Upper lobe of left lung (tissue), 6 donors: ENCODE data around the gene CCT6B. TPM values are rescaled to one million over a fixed set of nuclear protein-coding genes. Genes with fewer than 3 reads are reported as not detected.

ENCODE experiments used
- ATAC-seq, 2 donors: fragments of 200-7000 bp; cut with Tn5 transposase; one replicate each; pipeline ENCODE4 v1.9.1; 2022; ENCODE audit warnings: mild to moderate bottlenecking in 2 of 2, moderate library complexity in 2 of 2; ENCODE audit not compliant: low FRiP score in 2 of 2
- DNase-seq, 2 donors: peaks; one replicate each; pipeline ENCODE4 v3.0.0-alpha.2; 2019 to 2020
- H3K27ac ChIP-seq, 4 donors: fragments of 200-600 bp; sonication (generic); one replicate each; pipeline ENCODE4 v1.5.1; 2016 to 2019
- H3K27me3 ChIP-seq, 4 donors: fragments of 200-600 bp; sonication (generic); one replicate each; pipeline ENCODE4 v1.5.1; 2017 to 2019
- H3K36me3 ChIP-seq, 4 donors: fragments of 200-600 bp; sonication (generic); one replicate each; pipeline ENCODE4 v1.5.1; 2016 to 2019
- H3K4me1 ChIP-seq, 4 donors: fragments of 200-600 bp; sonication (generic); one replicate each; pipeline ENCODE4 v1.5.1; 2018 to 2019
- H3K4me3 ChIP-seq, 4 donors: fragments of 200-600 bp; sonication (generic); one replicate each; pipeline ENCODE4 v1.5.1; 2017 to 2019; ENCODE audit warnings: mild to moderate bottlenecking in 2 of 4, moderate library complexity in 1 of 4
- H3K9me3 ChIP-seq, 4 donors: fragments of 200-600 bp; sonication (generic); one replicate each; pipeline ENCODE4 v1.5.1; 2018 to 2019
- EP300 ChIP-seq, 4 donors: sonication (generic); formaldehyde crosslinking; IDR thresholded peaks; one replicate each; pipeline ENCODE4 v1.5.1; 2017; ENCODE audit warnings: antibody characterized with exemption in 4 of 4, control low read depth in 2 of 4
- POLR2A ChIP-seq, 4 donors: fragments of 450-650 bp; IDR thresholded peaks; one replicate each; pipeline ENCODE4 v1.5.1; 2016 to 2017; ENCODE audit warnings: antibody characterized with exemption in 4 of 4, mild to moderate bottlenecking in 2 of 4
- POLR2AphosphoS5 ChIP-seq, 2 donors: sonication (generic); formaldehyde crosslinking; IDR thresholded peaks; one replicate each; pipeline ENCODE4 v1.5.1; 2017; ENCODE audit warnings: antibody characterized with exemption in 2 of 2
- WGBS, 2 donors: methylation state at CpG; one replicate each; pipeline ENCODE4 v1.1.5; 2017 to 2018; 5-methylcytosine and 5-hydroxymethylcytosine counted together
- total RNA-seq, 6 donors: library from RNA; depleted of rRNA in 4 of 6; stranded (reverse); fragments of >200 nt in 4 of 6; gene quantifications; one replicate each; pipeline versions ENCODE4 v1.1.0 to v1.2.1, GENCODE V29; 2016 to 2021
- TF ChIP-seq, protein P1 (sequence below), 6 experiments: fragments of 450-650 bp in 4 of 6; fragments of 200-600 bp in 2 of 6; sonication (generic) in 2 of 6; IDR thresholded peaks; one replicate each; pipeline ENCODE4 v1.5.1; 2016 to 2019; ENCODE audit warnings: antibody characterized with exemption in 6 of 6
- donor health status: DM: no; HTN: no; CAD: no; lungs with moderate emphysema.
- donor health status: DM: no; HTN: yes; CAD: no; lungs with severe emphysema.

CCT6B gene
- total RNA-seq, 6 donors from 2014 or later = 0.54 to 4.5 (median 1.7) TPM

DNA sequence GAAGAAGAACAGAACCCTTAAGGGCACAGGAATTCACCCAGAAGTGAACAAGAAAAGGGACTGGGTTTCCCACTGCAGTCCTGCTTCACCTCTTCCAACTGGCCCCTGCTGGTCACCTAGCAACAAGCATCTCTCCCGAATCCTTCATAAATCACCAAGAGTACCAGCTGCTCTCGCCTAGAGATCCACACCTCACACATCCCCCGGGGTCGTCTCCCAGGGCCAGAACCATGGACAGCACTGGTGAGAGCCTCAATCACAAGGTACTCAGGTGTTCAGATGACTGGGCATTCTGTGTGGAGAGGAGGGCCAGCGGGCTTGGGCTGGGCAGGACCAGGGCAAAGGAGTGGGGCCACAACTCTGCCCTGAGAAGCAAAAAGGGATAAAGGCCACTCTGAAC is 65.9 kb downstream of the CCT6B start:
- Histone ChIP-seq H3K27ac (no peak overlapping the region), H3K36me3 (no peaks in the 10 kb centered on the region), H3K9me3 (no peaks in the 10 kb centered on the region), H3K4me1 (no peaks in the 10 kb centered on the region), H3K27me3 (no peaks in the 10 kb centered on the region), H3K4me3 (no peak overlapping the region)
- ATAC-seq (no peak), DNase-seq (no peak)
- 16 to 39% methylated on average over 5 of the region's 5 CpGs for WGBS, 2 donors
- TF ChIP-seq POLR2AphosphoS5 (IDR thresholded peaks at IDR 0.05) (no peak), POLR2A (IDR thresholded peaks at IDR 0.05) (no peak), EP300 (IDR thresholded peaks at IDR 0.05) (no peak)
- TF ChIP-seq, protein P1, sequence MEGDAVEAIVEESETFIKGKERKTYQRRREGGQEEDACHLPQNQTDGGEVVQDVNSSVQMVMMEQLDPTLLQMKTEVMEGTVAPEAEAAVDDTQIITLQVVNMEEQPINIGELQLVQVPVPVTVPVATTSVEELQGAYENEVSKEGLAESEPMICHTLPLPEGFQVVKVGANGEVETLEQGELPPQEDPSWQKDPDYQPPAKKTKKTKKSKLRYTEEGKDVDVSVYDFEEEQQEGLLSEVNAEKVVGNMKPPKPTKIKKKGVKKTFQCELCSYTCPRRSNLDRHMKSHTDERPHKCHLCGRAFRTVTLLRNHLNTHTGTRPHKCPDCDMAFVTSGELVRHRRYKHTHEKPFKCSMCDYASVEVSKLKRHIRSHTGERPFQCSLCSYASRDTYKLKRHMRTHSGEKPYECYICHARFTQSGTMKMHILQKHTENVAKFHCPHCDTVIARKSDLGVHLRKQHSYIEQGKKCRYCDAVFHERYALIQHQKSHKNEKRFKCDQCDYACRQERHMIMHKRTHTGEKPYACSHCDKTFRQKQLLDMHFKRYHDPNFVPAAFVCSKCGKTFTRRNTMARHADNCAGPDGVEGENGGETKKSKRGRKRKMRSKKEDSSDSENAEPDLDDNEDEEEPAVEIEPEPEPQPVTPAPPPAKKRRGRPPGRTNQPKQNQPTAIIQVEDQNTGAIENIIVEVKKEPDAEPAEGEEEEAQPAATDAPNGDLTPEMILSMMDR (IDR thresholded peaks at IDR 0.05) = no peak

DNA sequence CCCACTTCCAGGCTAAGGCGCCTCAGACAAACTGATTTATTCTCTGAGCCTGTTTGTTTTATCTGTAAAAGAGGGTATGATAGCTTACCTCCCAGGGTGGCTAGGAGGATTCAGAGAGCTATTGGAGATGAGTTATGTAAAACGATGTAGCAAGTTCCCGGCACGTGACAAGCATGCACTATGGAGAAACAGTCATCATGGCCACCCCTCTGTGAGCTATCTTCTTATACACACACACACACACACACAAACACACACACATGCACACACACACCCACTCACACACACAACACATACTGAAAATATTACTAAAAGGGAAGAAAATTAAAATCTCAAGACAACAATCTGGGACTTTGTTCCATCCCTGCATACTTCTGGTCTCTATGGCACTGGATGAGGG is 66.3 kb downstream of the CCT6B start:
- Histone ChIP-seq H3K27me3 (no peaks in the 10 kb centered on the region), H3K27ac (no peak overlapping the region), H3K9me3 (no peaks in the 10 kb centered on the region), H3K4me1 (no peaks in the 10 kb centered on the region), H3K36me3 (no peaks in the 10 kb centered on the region), H3K4me3 (no peak overlapping the region)
- WGBS, 2 donors = 85 to 86% methylated on average over 4 of the region's 4 CpGs
- DNase-seq = no peak
- ATAC-seq = no peak
- no peak for TF ChIP-seq EP300 (IDR thresholded peaks at IDR 0.05)
- TF ChIP-seq POLR2AphosphoS5 (IDR thresholded peaks at IDR 0.05) = no peak
- no peak for TF ChIP-seq POLR2A (IDR thresholded peaks at IDR 0.05)
- TF ChIP-seq, protein P1 (IDR thresholded peaks at IDR 0.05) = no peak

DNA sequence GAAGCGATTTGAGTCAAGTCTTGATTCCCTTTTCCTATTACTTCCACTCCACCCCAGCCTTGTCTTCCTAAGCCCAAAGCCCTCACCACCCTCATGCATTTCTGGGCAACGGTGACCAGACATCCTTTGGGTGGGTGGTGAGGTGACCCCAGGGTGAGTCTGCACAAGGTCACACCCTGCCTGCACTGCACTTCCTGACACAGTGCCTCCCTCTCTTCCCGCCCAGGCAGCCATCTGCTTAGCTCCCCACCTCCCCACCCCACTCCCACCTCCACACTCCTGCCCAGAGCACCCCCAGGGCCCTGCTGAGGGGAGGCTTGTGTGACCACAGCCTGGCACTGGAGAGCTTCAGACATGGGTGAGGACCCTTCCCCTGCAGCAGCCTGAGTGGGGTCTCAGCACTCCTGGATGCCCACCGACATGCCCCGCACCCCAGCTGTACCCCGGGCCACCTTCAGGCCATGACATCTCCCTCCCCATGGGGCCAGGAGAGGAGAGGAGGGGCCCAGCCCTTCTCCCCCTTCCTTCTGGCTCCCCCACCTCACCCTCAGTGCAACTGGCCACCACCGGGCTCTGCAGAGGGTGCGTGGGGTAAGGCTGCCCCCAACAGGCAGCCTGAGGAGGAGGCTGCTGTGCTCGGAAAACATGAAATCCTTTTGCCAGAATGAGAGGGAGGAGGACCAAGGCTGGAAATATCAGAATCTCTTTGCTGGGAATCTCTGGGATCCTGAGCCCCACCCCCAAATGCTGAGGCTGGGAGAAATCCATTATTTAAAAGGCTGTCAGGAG is 68.6 kb downstream of the CCT6B start:
- whole genome bisulfite sequencing, 2 donors = 34 to 35% methylated on average over 9 of the region's 9 CpGs
- ATAC-seq (peak in 1 of 2 donors; percentile 8), DNase-seq (no peak)
- Histone ChIP-seq H3K9me3 (no peaks in the 10 kb centered on the region), H3K4me3 (no peak overlapping the region), H3K36me3 (no peaks in the 10 kb centered on the region), H3K27ac (no peak overlapping the region), H3K4me1 (no peaks in the 10 kb centered on the region), H3K27me3 (no peaks in the 10 kb centered on the region)
- TF ChIP-seq POLR2AphosphoS5 (IDR thresholded peaks at IDR 0.05) = no peak
- TF ChIP-seq, protein P1 (IDR thresholded peaks at IDR 0.05) = peak in 1 of 6 experiments; percentile 10

DNA sequence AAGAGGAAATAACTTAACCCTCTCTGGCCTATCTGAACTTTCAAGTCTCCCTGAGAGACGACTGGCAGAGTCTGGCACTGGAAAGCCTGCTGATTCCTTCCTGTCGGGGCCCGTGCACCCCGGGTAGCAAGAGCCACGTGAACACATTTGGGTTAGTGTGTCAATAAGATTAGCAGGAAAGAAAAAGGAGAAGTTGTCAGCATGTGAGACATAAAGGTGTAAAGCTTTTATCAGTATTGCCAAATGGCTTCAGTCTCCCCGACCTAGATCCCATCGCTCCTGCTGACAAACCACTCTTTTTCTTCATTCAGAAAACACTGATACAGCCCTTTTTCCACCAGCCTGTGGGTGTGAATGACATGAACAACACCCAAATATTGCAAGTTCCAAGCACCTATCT is 74.4 kb downstream of the CCT6B start:
- 6% methylated on average over 7 of the region's 7 CpGs for WGBS, 2 donors
- H3K27ac ChIP-seq = no peak overlapping the region
- TF ChIP-seq POLR2A (IDR thresholded peaks at IDR 0.05) (no peak), POLR2AphosphoS5 (IDR thresholded peaks at IDR 0.05) (no peak), EP300 (IDR thresholded peaks at IDR 0.05) (no peak)
- TF ChIP-seq, protein P1 (IDR thresholded peaks at IDR 0.05) = no peak
- no peak overlapping the region for H3K4me3 ChIP-seq
- ATAC-seq (no peak), DNase-seq (no peak)
- H3K4me1 ChIP-seq = no peaks in the 10 kb centered on the region
- H3K36me3 ChIP-seq = no peaks in the 10 kb centered on the region
- no peaks in the 10 kb centered on the region for H3K27me3 ChIP-seq
- no peaks in the 10 kb centered on the region for H3K9me3 ChIP-seq

DNA sequence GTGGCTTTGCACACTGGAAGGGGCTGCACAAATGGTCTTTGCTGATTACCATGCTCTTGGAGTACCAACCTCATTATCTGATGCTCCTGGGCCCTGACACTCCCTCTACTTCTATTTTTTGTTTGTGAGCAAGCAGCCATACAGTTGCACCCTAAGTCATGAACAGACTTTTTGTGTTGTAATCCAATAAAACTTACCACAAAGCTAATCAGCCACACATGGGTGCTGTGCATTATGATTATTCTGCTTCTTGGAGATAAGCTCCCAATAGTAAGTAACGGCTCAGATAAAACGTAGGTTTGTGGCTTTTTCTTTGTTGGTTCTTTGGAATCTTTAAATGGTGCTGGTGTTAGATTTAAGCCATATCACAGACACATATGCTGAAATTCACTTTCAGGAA is 76.2 kb downstream of the CCT6B start:
- Histone ChIP-seq H3K27ac (no peak overlapping the region), H3K9me3 (no peaks in the 10 kb centered on the region), H3K4me1 (no peaks in the 10 kb centered on the region), H3K36me3 (no peaks in the 10 kb centered on the region), H3K4me3 (no peak overlapping the region), H3K27me3 (no peaks in the 10 kb centered on the region)
- no peak for DNase-seq
- no peak for ATAC-seq
- WGBS, 2 donors = 78 to 90% methylated on average over 2 of the region's 2 CpGs
- no peak for TF ChIP-seq EP300 (IDR thresholded peaks at IDR 0.05)
- TF ChIP-seq, protein P1 (IDR thresholded peaks at IDR 0.05) = no peak
- no peak for TF ChIP-seq POLR2AphosphoS5 (IDR thresholded peaks at IDR 0.05)
- no peak for TF ChIP-seq POLR2A (IDR thresholded peaks at IDR 0.05)
